NT2/D1 (cell line): ENCODE results near the gene MPST.

Source experiments
- SUZ12 ChIP-seq: IDR thresholded peaks from 2 replicates; pipeline ENCODE4 v1.6.1; 2011; ENCODE audit not compliant: insufficient read length, insufficient read depth; ENCODE audit errors: extremely low read depth
- ZNF274 ChIP-seq: IDR thresholded peaks from 2 replicates; pipeline ENCODE4 v1.6.1; 2011; ENCODE audit warnings: mild to moderate bottlenecking, low read depth, low read length

GRCh38 chr22:37016134-37016910 lies 3.2 kb upstream of the MPST start:
- no peak for TF ChIP-seq ZNF274
- no peak for TF ChIP-seq SUZ12
